CD4-positive, alpha-beta T cell treated with Interleukin-17A for 1 hour (primary cell): ENCODE data around the gene PELI2.
A peak's percentile ranks its signal among the peaks of the same experiment; 100 is the strongest.

Experiments used
- DNase-seq: peaks from one replicate; pipeline ENCODE4 v3.0.0-alpha.2; 2020

The PELI2 gene

GRCh38 chr14:56175773-56176172, 57.6 kb downstream of the PELI2 start:
- no peak for DNase-seq

- DNase-seq: no peak
These were observed 58.3 kb downstream of the PELI2 start for GRCh38 chr14:56176530-56176929.

GRCh38 chr14:56177036-56177435, 58.8 kb downstream of the PELI2 start:
- no peak for DNase-seq

GRCh38 chr14:56180754-56181542, 62.7 kb downstream of the PELI2 start:
- DNase-seq: no peak

- no peak for DNase-seq
These were observed 63.5 kb downstream of the PELI2 start for GRCh38 chr14:56181681-56182085.

- DNase-seq: no peak
These were observed 64.2 kb downstream of the PELI2 start for GRCh38 chr14:56182410-56182809.

- DNase-seq: no peak
These were observed 65.5 kb downstream of the PELI2 start for GRCh38 chr14:56183631-56184157.

- DNase-seq: no peak
These were observed 67.8 kb downstream of the PELI2 start for GRCh38 chr14:56185992-56186391.

- no peak for DNase-seq
These were observed 69.5 kb downstream of the PELI2 start for GRCh38 chr14:56187736-56188135.

GRCh38 chr14:56189307-56189706, 71.1 kb downstream of the PELI2 start:
- no peak for DNase-seq

- DNase-seq: no peak
These were observed 75.1 kb downstream of the PELI2 start for GRCh38 chr14:56193347-56193746.

GRCh38 chr14:56194042-56194441, 75.8 kb downstream of the PELI2 start:
- no peak for DNase-seq

GRCh38 chr14:56195223-56195622, 77.0 kb downstream of the PELI2 start:
- no peak for DNase-seq

GRCh38 chr14:56195704-56196103, 77.5 kb downstream of the PELI2 start:
- DNase-seq: peak; percentile 13

- no peak for DNase-seq
These were observed 78.1 kb downstream of the PELI2 start for GRCh38 chr14:56196274-56196673.

- no peak for DNase-seq
These were observed 78.9 kb downstream of the PELI2 start for GRCh38 chr14:56197150-56197549.

- DNase-seq: no peak
These were observed 80.2 kb downstream of the PELI2 start for GRCh38 chr14:56198438-56198837.

GRCh38 chr14:56199095-56199981, 81.1 kb downstream of the PELI2 start:
- no peak for DNase-seq

GRCh38 chr14:56199982-56200577, 81.9 kb downstream of the PELI2 start:
- no peak for DNase-seq

GRCh38 chr14:56202256-56202655, 84.0 kb downstream of the PELI2 start:
- DNase-seq: no peak

GRCh38 chr14:56205881-56206280, 87.7 kb downstream of the PELI2 start:
- DNase-seq: no peak

- no peak for DNase-seq
These were observed 88.4 kb downstream of the PELI2 start for GRCh38 chr14:56206596-56206995.

GRCh38 chr14:56207626-56208292, 89.5 kb downstream of the PELI2 start:
- no peak for DNase-seq
